H1 (cell line): Measurements from ENCODE around the gene SLC15A1. TPM values are rescaled to one million over a fixed set of nuclear protein-coding genes. Genes with fewer than 3 reads are reported as not detected.

ENCODE experiments used
- HDAC2 ChIP-seq, 2 experiments: fragments of 300-600 bp in 1 of 2; sonication (generic) in 1 of 2; IDR thresholded peaks; 2 replicates each; pipeline ENCODE4 v1.6.1; 2011 to 2012; ENCODE audit warnings: low read depth in 2 of 2, low read length in 2 of 2, mild to moderate bottlenecking in 2 of 2, moderate library complexity in 2 of 2, borderline replicate concordance in 1 of 2, inconsistent platforms in 1 of 2
- KDM1A ChIP-seq: fragments of 200-600, 300-600 bp; sonication (generic); IDR thresholded peaks from 2 replicates; pipeline ENCODE4 v1.7.1; 2016; ENCODE audit warnings: mild to moderate bottlenecking, low read length, borderline replicate concordance
- POLR2AphosphoS5 ChIP-seq: IDR thresholded peaks from 2 replicates; pipeline ENCODE4 v1.6.1; 2011; ENCODE audit warnings: low read depth, low read length
- SIRT6 ChIP-seq: IDR thresholded peaks from one replicate; pipeline ENCODE4 v1.7.1; 2012; ENCODE audit warnings: low read length, inconsistent platforms
- polyA plus RNA-seq, 7 experiments: library from polyadenylated mRNA; depleted of rRNA in 3 of 7; stranded (reverse) in 5 of 7; unstranded in 2 of 7; fragments of >200 nt in 5 of 7; fragments of 200-250 nt in 2 of 7; gene quantifications; 1 replicate in 5 of 7; 2 replicates in 1 of 7; 4 replicates in 1 of 7; pipeline versions ENCODE4 v1.2.1 to v1.2.3, GENCODE V29; 2011 to 2013; ENCODE audit warnings: missing spikeins in 2 of 7, mixed read lengths in 2 of 7
- total RNA-seq: library from RNA; stranded (reverse); fragmentation: NEBNext Ultra II Directional; extraction: Animal tissue kit (Norgen Biotek cat#: 25700); gene quantifications from 2 replicates; pipeline ENCODE4 v1.2.1, GENCODE V29; 2021
- TF ChIP-seq, protein P1 (sequence below): IDR thresholded peaks from 2 replicates; pipeline ENCODE4 v1.6.1; 2012; ENCODE audit warnings: low read length, inconsistent platforms

SLC15A1 gene
- total and polyA plus RNA-seq, 2 of the 8 experiments (the other 6 are each of a cell fraction or from before 2014, with no cell fraction given): 1.3 to 2.4 TPM

DNA sequence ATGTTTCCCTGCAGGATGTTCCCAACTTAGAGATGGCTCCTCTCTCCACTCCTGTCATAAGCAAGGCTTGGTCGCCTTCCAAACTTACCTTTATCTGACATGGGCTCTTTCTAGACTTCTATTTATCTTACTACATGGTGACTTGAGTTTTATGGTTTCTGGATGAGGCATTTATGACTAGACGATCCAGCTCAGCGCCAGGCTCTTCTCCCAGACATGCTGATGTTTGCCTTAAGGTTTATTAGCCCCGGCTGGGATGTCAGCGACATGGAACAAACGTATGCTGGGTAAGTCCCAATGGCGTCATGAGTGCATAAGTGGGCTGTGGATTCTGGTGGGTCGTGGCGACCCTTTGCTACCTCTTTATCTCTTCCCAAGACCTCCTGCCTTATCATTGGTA lies 39.8 kb upstream of the SLC15A1 start (continued):
- TF ChIP-seq KDM1A (no peak), HDAC2 (IDR thresholded peaks at IDR 0.05; ENCODE audit: borderline replicate concordance in 1 of 2, low read depth in 2 of 2, low read length in 2 of 2) (no peak), POLR2AphosphoS5 (no peak), SIRT6 (no peak)
- TF ChIP-seq, protein P1, sequence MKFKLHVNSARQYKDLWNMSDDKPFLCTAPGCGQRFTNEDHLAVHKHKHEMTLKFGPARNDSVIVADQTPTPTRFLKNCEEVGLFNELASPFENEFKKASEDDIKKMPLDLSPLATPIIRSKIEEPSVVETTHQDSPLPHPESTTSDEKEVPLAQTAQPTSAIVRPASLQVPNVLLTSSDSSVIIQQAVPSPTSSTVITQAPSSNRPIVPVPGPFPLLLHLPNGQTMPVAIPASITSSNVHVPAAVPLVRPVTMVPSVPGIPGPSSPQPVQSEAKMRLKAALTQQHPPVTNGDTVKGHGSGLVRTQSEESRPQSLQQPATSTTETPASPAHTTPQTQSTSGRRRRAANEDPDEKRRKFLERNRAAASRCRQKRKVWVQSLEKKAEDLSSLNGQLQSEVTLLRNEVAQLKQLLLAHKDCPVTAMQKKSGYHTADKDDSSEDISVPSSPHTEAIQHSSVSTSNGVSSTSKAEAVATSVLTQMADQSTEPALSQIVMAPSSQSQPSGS: no peak
